HG03439 (cell line): ENCODE data around the gene LCE6A.
A peak's percentile ranks its signal among the peaks of the same experiment; 100 is the strongest.

Experiments
- ATAC-seq: cut with Tn5 transposase; IDR thresholded peaks from one replicate; pipeline ENCODE4 v1.9.1; 2021; ENCODE audit warnings: mild to moderate bottlenecking, moderate library complexity; ENCODE audit not compliant: unreplicated experiment

LCE6A gene, protein sequence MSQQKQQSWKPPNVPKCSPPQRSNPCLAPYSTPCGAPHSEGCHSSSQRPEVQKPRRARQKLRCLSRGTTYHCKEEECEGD

DNA sequence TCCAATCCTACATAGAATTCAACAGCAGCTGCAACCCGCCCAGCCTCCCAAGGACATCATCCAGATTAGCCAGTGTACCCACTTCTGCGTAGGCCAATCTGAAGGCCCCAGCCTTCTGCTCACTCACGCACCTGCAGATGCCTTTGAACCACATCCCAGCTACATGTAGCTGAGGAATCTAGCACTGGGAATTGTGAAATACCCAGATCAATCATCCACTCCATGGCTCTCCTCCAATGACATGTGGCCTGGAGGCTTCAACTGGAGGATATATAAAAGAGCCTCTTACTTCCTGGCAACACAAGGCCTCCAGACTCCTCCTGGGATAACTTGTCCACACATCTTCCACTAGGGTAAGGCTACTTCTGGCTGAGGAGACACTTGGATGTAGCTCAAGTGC lies at the start of gene LCE6A:
LCE6A (plus strand) TSS at position 301 of the 400 bp plus-strand sequence. CDS start 665 bp downstream, outside the sequence.
- ATAC-seq: no peak

GRCh38 chr1:152795686-152796085 lies 47.0 kb upstream of the LCE6A start:
- ATAC-seq: no peak

DNA sequence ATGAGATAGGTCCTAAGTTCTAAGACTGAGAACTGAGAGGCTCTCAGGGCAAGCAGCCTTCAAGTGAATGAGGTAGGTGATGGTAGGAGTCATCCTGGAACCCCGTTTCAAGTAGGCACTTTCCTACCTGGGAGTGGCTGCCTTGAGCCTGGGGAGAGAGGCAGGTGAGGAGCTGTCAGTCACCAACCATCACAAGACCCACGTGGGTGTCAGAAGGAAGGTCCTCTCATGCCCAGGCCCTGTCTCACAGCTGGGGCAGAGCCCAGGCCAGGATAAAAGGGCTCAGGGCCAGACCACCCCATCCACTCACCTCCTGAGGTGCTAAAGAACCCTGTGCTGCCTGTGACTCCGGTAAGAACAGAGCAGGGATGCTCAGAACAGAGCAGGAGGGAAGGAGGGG lies 46.2 kb upstream of the LCE6A start, which contains the start of gene LCE1D:
LCE1D (plus strand) TSS at position 301 of the 400 bp plus-strand sequence. CDS start 1,074 bp downstream, outside the sequence.
- no peak for ATAC-seq

DNA sequence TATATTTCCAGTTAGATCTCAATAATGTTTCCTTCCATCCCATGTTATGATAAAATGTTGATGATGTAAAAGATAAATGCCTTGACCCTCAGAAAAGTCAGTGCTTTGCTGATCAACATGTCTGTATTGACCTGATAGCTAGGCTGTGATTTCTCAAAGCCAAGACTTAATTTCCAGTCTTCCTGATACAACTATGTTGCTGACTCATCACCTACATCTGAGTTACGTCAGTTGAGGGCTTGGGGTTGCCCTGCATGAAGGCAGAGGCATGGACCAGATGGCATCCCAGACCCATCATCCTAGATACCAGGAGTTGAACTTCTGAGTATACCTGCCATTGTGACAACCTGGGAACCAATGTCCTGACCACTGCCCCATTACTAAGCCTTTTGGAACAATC lies 41.3 kb upstream of the LCE6A start:
- no peak for ATAC-seq

- no peak for ATAC-seq
Measured at GRCh38 chr1:152806576-152806975, 36.1 kb upstream of the LCE6A start, which contains the start of gene LCE1C. Gene LCE1C, minus strand, starts transcription at chr1:152806651. Its CDS starts 1,173 bp downstream, at chr1:152805478.

- no peak for ATAC-seq
Measured at GRCh38 chr1:152811050-152811449, 31.6 kb upstream of the LCE6A start.

DNA sequence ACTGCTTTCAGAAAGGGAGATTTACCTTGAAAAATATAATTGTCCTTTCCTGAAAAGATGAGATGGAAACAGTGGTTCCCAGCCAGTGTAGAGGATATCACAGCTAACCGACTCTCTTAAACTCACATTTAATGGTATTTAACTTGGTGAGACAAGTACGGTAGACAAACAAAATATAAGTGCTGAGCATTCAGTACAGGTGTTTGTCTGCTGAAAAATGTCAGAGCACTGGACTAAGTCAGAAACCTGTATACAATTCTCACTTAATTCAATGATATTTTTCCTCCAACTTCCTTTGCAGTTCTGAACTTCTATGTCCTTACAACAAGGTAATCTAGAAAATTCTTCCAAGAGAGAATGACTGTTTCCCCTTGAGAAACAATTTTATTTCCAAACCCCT lies 31.0 kb upstream of the LCE6A start, which contains the start of gene LCE1B:
LCE1B (plus strand) TSS at position 301 of the 400 bp plus-strand sequence. CDS start 476 bp downstream, outside the sequence.
- no peak for ATAC-seq

DNA sequence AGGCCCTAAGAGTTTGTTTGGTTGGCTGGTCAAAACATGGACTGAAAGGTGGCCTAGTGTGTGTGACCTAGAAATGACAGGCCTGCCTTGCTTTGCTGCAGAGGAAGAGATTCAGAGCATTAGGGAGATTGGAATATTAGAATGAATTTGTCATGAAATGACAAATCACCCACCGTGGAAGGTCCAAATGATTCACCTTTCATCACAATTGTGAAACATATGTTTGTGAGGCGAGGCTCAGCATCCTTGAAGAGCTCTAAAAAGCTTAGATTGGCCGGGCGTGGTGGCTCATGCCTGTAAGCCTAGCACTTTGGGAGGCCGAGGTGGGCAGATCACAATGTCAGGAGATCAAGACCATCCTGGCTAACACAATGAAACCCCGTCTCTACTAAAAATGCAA lies 25.3 kb upstream of the LCE6A start:
- no peak for ATAC-seq

DNA sequence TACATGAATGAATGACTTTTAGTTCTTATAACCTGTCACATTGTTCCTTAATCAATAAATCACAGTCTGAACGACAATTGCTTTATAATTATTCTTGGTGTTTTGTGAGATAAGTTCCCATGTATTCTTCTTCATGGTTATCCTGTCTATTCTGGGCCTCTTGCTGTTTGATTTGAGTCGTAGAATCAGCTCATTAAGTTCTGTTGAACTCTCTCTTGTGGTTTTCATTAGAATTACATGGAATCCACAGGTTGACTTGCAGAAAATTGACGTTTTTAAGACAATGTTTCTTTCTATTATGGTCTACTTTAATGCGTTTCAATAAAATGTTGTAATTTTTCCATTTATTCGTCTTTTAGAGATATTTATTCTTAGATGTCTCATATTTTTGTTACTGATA lies 19.4 kb upstream of the LCE6A start:
- no peak for ATAC-seq

GRCh38 chr1:152824964-152825363 lies 17.7 kb upstream of the LCE6A start:
- no peak for ATAC-seq

- ATAC-seq: no peak
Measured at GRCh38 chr1:152827173-152827572, 15.5 kb upstream of the LCE6A start, which contains the start of gene LCE1A. Gene LCE1A, plus strand, starts transcription at chr1:152827473. Its CDS starts 0 bp downstream, at chr1:152827473.

DNA sequence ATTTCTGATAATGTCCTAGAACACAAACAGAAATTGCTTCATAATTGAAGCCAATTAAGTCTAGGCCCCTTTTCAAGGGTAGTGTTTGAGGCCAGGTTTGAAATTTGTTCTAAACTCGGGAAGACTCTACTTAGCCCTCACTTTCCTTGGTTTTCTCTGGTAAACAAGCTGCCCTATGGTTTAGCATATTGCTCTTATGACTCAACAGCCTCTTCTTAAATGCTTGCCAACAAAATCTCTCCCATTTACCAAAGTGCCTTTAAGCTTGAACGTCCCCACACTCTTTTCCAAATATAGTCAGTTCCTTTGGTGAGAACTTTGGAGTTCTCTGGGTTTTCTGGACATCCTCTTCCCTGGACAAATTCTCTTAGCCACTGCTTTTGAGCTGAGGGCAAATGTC lies 5.8 kb upstream of the LCE6A start:
- ATAC-seq: no peak

DNA sequence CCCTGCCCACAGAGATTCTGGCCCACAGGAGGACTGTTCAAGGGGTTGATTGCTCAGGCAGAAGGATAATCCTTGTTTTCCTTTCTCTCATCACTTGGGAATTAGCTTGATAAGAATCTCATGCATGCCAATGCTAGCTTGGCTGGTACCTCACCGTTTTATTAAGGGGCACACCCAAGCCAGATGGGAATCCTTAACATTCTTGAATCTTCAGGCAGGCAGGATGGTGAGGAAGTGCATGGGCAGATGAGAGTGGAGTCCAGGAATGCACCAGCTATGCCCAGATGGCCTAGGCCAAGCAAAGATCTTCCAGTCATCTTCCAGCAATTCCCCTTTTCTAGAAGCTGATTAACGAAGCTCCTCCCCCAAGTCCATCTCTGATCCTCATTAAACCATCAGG lies 13.0 kb downstream of the LCE6A start:
- ATAC-seq: no peak

- ATAC-seq: no peak
Measured at GRCh38 chr1:152858062-152858461, 15.4 kb downstream of the LCE6A start.

DNA sequence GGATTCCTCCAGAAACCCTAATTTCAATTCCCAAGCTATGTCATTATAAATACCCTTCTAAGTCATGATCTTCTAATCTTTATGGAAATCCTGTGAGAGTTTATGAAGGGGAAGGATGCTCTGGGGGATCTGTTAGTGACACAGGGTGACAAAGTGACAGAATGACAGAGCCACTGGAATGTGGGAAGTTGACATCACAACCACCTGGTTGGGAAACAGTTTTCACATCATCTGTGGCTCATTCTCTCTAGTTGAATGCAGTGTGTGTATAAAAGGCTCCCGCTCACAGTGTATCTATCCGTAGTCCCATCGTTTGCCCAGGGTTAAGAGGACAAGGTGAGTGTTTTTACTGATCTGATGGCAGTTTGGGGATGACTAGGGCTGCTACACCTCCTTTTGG lies 17.0 kb downstream of the LCE6A start, which contains the start of gene LCE7A:
LCE7A (plus strand) TSS at position 301 of the 400 bp plus-strand sequence. CDS start 702 bp downstream, outside the sequence.
- ATAC-seq: no peak

- ATAC-seq: no peak
Measured at GRCh38 chr1:152860129-152860528, 17.5 kb downstream of the LCE6A start.

GRCh38 chr1:152861374-152861773 lies 18.7 kb downstream of the LCE6A start:
- ATAC-seq: no peak

DNA sequence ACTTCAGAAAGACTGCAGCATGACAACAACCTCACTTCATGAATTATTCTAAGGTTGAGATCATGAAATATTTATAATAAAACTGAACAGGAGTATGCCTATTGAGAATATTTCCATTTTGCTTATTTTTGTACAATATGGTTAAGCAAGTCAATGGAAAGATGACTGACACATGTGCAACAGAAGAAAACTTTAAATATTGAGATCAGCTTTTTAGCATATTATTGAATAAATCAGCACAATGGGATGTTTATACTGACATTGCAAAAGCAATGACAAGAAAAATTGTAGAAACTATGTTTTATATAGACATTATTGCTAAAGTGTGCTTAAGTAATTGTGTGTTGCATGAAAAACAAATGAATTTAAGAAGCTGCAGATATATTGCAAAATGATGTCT lies 21.8 kb downstream of the LCE6A start:
- no peak for ATAC-seq

GRCh38 chr1:152866321-152866720 lies 23.7 kb downstream of the LCE6A start:
- no peak for ATAC-seq

DNA sequence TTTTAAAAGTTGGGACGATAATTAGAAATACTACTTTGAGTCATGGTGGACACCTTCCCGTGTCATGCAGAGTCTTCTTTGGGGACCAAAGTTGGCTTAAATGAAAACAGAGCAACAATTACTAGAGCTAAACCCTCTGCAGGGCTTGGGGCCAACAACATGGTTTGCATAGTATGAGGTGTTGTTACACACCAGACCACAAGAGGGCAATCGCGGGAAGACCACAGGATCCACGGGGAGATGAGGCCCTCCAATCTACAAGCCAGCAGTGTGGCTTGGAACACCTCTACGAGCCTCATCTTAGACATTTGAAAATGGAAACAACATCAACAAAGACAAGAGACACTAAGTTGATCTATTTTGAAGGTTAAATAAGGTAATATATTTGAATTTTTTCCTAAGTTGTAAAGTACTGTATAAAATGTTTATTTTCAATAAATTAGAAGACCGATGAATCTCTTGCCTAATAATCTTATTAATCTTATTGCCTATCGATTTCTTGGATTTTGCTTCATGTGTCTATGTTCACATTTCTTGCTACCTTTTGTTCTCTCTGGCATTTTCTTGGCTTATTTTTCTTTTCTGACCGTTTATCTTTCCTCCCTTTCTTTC lies 27.3 kb downstream of the LCE6A start:
- ATAC-seq: peak; percentile 66

- no peak for ATAC-seq
Measured at GRCh38 chr1:152870831-152871730, 28.4 kb downstream of the LCE6A start.
